ENCODE data around the gene TM2D1.
"Not testable (repeated sequence)": the region's sequence is repeated elsewhere in the genome, so short reads cannot be mapped to it uniquely, and the experiment has no call there.

TM2D1 gene

DNA sequence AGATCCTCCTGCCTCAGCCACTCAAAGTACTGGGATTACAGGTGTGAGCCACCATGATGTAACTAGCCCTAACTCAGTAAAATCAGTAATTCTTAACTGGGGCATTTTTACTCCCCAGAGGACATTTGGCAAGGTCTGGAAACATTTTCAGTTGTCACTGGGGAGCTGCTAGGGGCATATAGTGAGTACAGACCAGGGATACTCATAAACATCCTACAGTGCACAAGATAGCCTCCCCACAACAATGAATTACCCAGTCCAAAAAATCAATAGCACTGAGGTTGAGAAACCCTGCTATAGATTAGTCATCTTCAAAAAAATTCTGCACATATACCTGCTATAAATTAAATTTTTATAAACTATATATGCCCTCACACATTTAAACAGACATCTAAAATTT is 13.0 kb downstream of the TM2D1 start:
- DNase-seq, result no peak

DNA sequence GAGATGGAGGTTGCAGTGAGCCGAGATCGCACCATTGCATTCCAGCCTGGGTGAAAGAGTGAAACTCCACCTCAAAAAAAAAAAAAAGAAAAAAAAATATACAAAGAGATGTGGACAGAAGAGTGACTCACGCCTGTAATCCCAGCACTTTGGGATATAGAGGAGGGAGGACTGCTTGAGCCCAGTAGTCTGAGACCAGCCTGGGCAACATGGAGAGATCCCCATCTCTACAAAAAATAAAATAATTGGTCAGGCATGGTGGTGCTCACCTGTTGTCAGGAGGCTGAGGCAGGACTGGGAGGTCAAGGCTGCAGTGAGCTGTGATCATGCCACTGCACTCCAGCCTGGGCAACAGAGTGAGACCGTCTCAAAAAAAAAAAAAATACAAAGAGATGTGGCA is 13.7 kb downstream of the TM2D1 start:
- not testable (repeated sequence) for DNase-seq

DNA sequence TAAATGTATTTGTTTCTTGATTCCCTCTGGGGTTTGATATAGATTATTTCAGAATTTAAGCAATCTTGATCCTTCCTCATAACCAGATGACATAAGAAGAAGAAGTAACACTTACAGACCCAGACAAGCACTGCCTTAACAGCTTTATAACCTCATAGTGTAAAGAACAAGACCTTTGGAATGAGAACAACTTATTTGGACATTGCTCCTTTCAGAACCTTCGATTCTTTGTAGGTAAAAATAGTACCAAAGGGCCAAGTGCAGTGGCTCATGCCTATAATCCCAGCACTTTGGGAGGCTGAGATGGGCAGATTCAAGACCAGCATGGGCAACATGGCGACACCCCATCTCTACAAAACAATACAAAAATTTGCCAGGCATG is 15.0 kb downstream of the TM2D1 start:
- no peak for DNase-seq

DNA sequence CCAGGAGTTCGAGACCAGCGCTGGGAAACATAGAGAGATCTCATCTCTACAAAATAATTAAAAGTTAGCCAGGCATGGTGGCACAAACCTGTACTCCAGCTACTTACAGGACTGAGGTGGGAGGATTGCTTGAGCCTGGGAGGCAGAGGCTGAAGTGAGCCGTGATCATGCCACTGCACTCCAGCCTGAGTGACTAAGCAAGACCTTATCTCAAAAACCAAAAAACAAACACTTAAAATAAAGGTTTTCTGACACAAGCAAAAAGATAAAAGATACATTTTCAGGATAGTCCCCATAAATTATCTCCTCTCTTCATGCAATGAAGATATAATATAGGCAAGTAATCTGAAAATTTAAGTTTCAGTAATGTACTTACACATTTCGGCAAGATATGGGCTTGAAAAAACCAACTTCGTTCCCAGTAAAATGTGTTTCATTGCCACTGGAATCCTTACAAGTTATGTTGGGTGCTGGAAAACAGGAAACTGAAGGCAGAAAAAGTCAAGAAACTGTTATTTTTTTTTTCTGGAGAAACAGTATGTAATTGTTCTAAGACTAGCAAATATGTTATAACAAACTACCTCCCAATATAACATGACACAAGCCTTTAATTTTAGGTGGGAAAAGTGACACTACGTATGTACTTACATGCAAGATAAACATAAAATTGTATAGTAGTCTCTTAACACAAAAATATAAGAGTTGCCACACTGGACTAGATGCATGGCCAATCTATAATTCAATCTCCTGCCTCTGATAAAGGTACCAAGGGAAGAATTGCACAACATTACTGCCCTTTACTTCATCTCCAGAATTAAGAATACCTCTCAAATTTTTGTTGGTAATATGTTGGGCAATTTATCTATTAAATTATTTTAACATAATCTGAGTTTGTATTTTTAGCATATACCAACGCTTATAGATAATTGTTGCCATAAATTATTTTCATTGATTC is 15.7 kb downstream of the TM2D1 start:
- DNase-seq, result no peak

DNA sequence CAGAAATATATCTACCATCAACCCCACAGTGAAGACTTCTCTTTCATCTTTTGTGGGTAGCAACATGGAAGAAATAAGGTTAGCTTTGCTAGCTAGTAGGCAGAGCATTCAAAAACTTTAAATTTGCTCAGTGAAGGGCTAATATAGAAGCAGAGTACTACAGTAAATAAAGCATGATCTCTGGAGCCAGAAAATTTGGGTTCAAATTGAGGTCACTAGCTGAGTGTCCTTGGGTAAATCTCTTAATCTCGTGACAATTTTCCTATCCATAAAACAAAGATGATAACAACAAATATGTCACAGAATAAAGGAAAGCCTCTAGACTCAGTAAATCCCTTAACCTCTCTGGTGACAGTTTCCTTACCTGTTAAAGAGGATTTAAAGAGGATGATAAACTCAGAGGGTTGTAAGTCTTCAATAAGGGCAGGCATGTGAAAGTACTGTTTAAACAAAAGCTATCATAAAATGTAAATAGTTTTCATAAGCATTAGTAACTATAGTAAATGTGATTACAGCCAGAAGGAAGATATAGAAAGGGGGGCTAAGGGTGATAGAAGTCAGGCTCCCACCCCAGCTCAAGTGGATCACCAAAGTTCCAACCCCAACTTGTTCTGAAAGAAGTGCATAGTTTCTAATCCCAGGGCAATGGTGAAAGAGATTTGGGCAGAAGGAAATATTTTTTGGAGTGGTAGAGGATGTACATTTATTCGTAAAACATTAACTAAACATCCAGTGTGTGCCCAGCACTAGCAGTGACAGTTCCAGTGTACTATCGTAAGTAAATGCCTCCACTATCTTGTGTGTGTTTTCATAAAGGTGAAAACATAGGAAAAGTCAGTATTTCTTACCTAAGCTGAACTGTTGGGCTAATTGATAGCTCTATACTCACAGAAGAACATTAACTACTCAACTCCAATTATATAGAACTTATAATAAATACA is 24.8 kb downstream of the TM2D1 start:
- DNase-seq, result no peak

DNA sequence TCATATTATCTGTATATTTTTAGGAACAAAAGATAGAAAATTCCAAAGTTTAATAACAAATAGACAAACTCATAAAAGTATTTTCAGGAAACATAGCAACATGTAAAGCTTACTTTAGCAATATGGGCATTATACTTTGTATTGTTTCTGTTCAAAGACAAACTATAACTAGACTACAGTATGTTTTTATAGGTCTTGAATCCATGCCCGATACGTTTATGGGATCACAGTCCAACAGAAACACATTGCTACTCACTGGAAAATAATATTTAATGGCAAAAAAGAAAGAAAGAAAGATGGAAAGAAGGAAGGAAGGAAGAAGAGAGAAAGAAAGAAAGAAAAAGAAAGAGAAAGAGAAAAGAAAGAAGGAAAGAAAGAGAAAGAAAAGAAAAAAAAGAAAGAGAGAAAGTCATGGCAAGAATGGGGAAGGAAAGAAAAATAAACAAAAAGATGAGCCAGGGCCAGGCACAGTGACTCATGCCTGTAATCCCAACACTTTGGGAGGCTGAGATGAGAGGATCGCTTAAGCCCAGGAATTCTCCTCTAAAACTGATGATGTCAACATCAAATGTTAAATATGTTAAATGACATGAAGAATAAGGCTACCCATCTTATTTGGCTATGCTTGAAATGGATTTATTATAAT is 32.7 kb downstream of the TM2D1 start:
- no peak for DNase-seq

DNA sequence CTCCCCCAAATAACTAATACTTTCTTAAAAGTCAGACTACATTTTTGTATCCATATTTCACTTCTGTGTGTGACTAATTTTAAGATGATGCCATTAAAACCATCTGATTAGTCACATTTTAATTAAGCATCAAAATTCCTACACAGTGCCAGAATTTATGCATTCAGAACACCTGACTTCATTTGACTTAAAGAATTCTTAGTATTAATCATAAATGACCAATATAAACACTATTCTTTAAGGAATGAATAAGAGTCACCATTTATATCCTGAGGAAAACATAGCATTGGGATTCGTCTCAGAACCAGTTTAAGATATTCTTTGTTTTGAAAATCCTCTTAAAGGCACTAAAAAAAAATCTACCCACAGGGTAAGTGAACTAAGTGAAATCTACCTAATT is 37.0 kb downstream of the TM2D1 start:
- no peak for DNase-seq

DNA sequence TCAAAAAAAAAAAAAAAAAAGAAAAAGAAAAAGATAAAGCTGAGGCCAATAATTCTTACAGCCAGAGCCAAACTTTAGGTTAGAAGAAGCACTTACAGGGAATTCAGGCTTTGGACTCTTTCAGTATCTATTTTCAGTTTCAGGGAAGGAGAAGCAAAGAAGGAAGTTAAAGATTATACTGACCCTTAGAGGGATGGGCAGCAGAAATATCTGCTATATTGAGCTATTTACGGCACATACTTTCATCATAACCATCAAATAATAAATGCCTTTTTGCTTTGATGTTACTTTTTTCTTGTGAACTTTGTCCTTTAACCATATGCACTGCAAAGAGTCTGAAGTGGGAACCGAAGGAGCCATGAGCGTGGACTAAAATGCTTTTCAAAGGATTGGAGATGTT is 42.0 kb downstream of the TM2D1 start:
- DNase-seq, result no peak

DNA sequence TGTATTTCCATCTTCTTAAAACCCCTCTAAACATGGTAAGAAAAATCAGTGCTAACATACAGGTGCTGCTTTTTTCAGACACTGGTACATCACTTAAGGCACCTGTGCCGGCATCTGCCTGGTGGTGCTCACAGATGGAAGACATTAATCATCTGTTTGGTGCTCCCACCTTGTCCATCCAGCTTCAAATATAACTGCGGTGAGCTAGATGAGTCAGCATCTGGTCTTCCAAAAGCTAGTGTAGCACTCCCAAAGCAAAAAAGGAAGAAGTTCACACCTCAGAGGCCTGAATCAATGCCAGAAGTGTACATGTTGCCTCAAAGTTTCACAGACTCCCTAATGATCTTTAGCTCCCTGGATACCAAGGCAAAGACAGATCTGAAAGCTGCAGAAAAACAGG is 44.4 kb downstream of the TM2D1 start:
- no peak for DNase-seq

DNA sequence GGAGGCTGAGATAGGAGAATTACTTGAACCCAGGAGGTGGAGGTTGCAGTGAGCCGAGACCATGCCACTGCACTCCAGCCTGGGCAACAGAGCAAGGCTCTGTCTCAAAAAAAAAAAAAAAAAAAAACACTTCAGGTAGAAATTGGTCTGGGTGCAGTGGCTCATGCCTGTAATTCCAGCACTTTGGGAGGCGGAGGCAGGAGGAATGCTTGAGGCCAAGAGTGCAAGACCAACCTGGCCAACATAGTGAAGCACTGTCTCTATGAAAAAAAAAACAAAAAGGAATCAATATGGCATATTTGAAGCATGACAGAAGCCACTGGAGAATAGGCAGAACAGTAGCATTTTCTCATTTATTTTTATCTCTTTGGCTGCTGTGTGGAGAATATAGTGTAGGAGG is 48.1 kb downstream of the TM2D1 start:
- DNase-seq, result not testable (repeated sequence)

DNA sequence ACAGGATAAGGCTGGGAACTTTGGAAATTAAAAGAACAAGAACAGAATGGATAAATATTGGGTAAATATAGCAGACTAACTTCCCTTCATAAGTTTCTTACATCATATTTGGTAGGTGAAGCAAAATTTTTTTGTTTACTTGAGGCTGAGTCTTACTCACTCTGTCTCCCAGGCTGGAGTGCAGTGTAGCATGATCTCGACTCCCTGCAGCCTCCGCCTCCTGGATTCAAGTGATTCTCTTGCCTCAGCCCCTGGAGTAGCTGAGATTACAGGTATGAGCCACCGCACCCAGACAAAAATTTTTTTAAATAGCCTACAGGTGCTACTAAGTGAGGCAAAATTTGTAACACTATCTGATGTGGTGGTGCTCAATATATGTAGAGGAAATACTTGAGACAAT is 50.7 kb downstream of the TM2D1 start:
- DNase-seq, result no peak

DNA sequence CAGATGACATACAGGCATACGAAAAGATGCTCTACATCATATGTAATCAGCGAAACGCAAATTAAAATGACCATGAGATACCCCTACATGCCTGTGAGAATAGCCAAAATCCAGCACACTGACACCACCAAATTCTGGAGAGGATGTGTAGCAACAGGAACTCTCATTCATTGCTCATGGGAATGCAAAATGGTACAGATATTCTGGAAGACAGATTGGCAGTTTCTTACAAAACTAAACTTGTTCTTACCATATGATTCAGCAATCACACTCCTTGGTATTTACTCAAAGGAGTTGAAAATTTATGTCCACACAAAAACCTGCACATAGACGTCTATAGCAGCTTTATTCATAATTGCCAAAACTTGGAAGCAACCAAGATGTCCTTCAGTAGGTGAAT is 52.6 kb downstream of the TM2D1 start:
- DNase-seq, result no peak

DNA sequence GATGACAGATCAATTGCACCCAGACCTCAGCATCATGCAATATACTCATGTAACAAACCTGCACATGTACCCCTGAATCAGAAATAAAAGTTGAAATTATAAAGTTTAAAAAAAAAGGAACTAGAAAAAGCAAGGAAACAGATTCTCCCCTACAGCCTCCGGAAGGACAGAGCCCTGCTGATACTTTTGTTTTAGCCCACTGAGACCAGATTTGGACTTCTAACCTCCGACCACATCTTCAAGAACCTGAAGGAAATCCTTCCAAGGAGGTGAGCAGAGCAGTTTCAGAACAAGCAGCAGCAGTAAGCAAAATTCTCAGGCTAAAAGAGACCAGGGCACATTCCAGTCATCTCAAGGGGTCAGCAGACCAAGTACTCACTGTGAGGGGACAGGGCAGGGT is 54.5 kb downstream of the TM2D1 start:
- DNase-seq, result no peak

DNA sequence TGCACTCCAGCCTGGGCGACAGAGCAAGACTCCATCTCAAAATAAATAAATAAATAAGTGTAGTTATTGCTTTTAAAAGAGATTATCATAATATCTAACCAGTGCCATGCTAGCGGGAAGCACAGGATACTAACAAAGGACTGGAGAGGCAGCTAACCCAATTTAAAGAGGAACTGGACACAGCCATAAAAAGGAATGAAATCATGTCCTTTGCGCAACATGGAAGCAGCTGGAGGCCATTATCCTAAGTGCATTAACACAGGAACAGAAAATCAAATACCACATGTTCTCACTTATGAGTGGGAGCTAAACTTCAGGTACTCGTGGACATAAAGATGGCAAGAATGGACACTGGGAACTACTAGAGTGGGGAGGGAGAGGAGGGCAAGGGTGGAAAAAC is 54.9 kb downstream of the TM2D1 start:
- DNase-seq, result no peak

DNA sequence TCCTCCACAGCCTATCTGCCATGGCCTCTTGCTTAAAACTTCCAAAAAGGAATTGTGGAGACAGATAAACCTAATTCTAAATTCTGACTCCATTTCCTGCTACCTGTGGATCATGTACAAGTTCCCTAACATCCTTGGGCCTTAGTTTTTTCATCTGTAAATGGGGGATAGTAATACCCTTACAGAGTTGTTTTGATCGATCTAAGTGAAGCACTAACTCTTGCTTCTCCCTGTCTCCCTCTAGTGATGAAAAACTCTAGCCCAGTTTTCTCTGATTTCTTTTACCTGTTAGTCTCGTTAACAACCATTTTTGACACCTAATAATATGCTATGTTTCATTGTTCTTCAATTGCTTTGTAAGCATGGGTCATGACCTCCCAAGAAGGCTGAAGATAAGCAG is 65.9 kb downstream of the TM2D1 start:
- no peak for DNase-seq

DNA sequence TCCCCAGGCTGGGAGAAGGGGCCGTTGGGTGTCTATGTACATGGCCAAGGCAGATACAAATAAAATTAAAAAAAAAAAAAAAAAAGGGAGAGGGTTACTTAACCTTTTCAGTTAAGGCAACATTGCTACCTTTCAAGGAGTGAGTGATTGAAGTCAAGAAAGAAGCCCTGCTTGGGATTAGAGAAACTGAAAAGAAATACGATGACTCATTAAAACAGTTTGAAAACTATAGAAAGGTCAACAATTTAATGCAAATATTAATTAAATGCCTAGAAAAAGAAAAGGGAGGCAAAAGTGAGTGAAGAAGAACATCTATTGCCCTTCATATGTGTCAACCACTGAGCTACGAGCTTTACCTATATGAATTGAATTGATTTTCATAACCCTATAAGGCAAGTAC is 69.5 kb downstream of the TM2D1 start:
- DNase-seq, result no peak

DNA sequence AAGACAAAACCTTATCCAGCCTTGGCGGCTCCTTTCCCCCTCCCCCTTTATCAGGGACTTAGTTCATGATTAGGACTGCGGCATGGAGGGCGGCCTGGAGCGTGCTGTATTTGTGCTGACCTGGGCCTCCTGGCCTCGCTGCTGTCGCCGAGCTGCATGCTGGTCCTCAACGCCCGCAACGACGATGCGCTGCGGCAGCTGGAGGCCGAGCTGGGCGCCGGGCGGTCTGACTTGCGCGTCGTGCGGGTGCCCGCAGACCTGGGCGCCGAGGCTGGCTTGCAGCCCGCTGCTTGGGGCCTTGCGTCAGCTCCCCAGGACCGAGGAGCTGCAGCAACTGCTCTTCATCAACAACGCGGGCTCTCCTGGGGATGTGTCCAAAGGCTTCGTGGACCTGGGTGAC is 70.9 kb downstream of the TM2D1 start:
- no peak for DNase-seq

DNA sequence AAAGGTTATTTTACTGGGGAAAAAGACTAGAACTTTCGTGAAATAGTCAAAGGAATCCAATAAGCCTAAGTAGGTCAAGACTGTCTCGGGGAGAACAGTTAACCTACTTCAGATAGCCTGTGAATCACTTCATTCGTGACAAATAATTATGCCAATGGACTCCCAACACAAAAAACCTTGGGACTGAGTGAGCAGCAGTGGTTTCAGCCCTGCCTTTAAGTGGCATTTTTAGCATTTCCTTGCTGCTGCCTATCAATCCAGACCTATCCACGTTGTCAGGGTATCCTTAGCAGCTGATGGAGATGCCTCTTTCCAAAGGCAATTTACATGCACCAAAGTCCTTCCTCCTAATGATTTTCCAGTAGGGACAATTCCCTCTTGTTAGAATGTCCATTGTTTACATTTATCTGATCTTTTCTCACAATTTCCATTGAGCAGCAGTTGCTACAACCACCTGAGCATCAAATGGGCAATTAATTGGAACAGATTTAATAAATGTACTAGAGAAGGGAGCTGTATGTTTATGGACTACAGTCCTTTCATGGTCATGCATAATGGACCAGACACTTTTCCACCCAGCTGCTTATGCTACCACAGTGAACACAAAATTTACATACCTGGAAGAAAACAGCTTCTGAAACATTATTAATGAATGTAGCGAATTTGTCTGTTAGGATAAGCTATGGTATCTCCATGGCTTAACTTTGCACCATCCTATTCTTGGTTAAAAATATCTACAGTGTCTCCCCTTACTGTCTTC is 75.8 kb downstream of the TM2D1 start:
- no peak for DNase-seq

DNA sequence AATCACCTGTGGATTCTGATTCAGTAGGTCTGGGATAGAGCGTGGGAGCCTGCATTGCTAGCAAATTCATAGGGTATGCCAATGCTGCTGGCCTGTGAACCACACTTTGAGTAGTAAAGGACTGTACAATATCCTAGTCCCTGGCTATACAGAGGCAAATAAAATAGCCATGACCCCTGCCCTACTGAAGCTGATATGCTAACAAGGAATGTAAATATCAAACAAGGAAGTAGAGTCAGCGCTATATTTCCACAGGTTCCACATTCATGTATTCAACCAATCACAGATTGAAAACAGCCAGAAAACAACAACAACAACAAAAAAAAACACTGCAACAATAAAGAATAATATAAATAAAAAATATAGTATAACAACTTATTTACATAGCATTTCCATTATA is 77.8 kb downstream of the TM2D1 start:
- no peak for DNase-seq

DNA sequence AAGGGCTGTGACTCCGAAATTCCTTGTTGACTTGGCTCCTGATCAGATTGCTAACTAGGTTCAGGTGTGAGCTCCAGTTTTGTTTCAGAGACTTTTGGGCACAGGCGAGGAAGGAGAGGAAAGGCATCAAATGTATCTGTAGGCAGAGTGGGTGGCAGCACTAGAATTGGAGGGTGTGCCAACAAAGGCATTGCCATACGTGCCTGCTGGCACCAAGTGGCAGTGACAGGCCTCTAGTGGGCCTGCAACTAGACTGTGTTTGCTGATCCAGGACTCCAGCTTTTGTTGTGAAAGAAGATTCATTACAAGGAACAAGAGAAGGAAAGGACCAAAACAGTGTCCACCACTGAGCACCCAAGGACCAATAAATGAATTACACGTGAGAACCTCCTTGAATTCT is 79.5 kb downstream of the TM2D1 start:
- no peak for DNase-seq

DNA sequence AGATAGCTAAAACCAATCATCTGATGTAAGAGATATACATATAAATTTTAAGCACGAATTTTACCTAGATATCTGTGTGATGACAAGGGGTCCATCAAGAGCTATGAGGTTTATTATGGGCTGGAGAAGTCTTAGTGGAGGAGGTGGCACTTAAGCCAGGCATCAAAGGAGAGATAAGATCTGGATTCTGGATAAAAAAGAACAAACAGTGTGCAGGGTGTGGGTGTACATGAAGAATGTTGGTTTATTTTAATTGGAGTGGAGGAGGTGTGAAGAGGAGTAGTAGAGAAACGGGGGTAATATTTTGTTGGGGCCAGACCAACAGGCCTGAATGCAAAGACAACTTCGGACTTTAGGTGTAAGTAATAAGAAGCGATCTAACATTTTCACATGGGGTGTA is 80.6 kb downstream of the TM2D1 start:
- no peak for DNase-seq

DNA sequence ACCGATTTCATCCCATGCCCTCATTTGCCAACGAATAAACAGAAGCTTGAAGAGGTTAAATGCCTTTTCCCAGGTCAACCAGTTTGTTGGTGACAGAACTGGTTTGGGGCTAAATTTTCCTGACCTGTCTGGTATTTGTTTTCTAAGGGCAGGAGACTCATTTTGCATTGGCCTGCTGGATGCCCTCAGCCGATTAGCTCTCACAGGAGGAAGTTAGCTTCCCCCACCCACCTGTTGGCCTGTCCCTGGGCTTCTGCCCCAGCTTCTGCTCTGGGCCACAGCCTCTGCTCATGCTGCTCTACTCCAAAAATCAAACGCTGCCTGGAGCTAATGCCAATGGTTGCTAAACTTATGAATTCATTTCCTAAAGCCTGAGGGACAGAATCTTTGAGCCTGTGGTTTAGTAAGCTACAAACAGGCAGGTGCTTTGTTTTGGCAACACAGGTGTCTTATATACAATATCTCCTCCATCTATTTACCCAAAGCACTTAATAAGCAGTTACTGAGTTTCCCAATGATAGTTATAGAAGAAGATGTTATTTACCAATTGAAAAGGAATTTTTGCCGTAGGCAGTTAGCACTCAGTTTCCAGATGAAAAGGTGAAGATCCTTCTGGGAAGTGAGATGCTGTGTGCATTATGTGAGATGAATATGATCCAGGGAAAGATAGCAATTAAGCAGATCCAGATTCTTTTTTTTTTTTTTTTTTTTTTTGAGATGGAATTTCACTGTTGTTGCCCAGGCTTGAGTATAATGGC is 82.3 kb downstream of the TM2D1 start:
- DNase-seq, result no peak
